Measurements from ENCODE around the gene AGA. TPM values are rescaled to one million over a fixed set of nuclear protein-coding genes. Genes with fewer than 3 reads are reported as not detected.
A peak's percentile ranks its signal among the peaks of the same experiment; 100 is the strongest.

The AGA gene
- total RNA-seq, 1 donor from 2014 or later = 26.3 TPM

DNA sequence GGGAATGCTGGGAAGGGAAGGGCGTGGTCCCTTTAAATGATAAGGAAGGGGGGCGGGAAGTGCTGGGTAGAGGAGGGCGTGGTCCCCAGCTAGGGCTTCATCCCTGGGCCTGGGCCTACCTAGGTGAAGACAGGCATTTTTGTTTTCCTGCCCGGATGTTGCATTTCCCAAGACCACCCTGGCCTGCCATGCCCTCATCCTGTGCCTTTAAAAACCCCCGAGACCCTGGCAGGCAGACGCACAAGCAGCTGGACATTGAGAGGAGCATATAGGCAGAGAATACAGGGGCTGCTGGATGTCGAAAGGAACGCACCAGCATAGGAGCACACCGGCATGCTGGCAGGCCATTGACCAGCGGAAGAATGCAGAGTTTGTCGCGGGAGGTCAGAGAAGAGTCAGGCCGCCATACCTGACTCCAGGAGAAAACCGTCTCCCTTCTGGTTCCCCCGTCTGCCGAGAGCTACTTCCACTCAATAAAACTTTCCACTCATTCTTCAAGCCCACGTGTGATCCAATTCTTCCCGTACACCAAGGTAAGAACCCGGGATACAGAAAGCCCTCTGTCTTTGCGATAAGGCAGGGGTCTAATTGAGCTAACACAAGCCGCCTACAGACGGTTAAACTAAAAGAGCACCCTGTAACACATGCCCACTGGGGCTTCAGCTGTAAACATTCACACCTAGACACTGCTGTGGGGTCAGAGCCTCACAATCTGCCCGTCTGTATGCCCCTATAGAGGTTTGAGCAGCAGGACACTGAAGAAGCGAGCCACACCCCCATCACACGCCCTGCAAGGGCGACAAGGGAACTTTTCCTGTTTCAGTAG, 2.9 kb upstream of the AGA start:
- Histone ChIP-seq H3K27ac (no peak overlapping the region), H3K4me3 (no peak overlapping the region), H3K9me3 (no peaks in the 10 kb centered on the region), H3K36me3 (no peaks in the 10 kb centered on the region), H3K27me3 (no peaks in the 10 kb centered on the region), H3K4me1 (peaks cover 17% of the 10 kb centered on the region)
- intact Hi-C loops (cut with DNase I) = no loop called here
- DNase-seq (ENCODE audit: extremely low spot score in 2 of 2) = no peak
- TF ChIP-seq POLR2A (IDR thresholded peaks at IDR 0.05) = no peak
- no peak for TF ChIP-seq CTCF (IDR thresholded peaks at IDR 0.05)
- TF ChIP-seq POLR2AphosphoS5 (IDR thresholded peaks at IDR 0.05; ENCODE audit: insufficient read depth in 1 of 2, low read depth in 1 of 2) = no peak

GRCh38 chr4:177441061-177441802, 1.0 kb downstream of the AGA start:
- peaks cover 0 to 12% of the 10 kb centered on the region in 2 donors for H3K36me3 ChIP-seq
- peak overlapping the region; percentile 63 to 64 for H3K4me3 ChIP-seq
- no peaks in the 10 kb centered on the region for H3K27me3 ChIP-seq
- intact Hi-C loops (cut with DNase I) = no loop called here
- H3K4me1 ChIP-seq = peaks cover 17% of the 10 kb centered on the region
- no peaks in the 10 kb centered on the region for H3K9me3 ChIP-seq
- TF ChIP-seq POLR2A (IDR thresholded peaks at IDR 0.05) (no peak), CTCF (IDR thresholded peaks at IDR 0.05) (no peak), POLR2AphosphoS5 (IDR thresholded peaks at IDR 0.05; ENCODE audit: insufficient read depth in 1 of 2, low read depth in 1 of 2) (no peak)
- H3K27ac ChIP-seq = peak overlapping the region; percentile 94
- DNase-seq (ENCODE audit: extremely low spot score in 2 of 2) = no peak

GRCh38 chr4:177436456-177436855, 5.8 kb downstream of the AGA start:
- H3K4me3 ChIP-seq = no peak overlapping the region
- H3K4me1 ChIP-seq = peaks cover 7% of the 10 kb centered on the region
- TF ChIP-seq POLR2AphosphoS5 (IDR thresholded peaks at IDR 0.05; ENCODE audit: insufficient read depth in 1 of 2, low read depth in 1 of 2) = no peak
- TF ChIP-seq POLR2A (IDR thresholded peaks at IDR 0.05) = no peak
- no peak for TF ChIP-seq CTCF (IDR thresholded peaks at IDR 0.05)
- intact Hi-C loops (cut with DNase I) = no loop called here
- no peak overlapping the region for H3K27ac ChIP-seq
- no peaks in the 10 kb centered on the region for H3K27me3 ChIP-seq
- H3K36me3 ChIP-seq = peaks cover 0 to 40% of the 10 kb centered on the region in 2 donors
- H3K9me3 ChIP-seq = no peaks in the 10 kb centered on the region
- DNase-seq (ENCODE audit: extremely low spot score in 2 of 2) = no peak

DNA sequence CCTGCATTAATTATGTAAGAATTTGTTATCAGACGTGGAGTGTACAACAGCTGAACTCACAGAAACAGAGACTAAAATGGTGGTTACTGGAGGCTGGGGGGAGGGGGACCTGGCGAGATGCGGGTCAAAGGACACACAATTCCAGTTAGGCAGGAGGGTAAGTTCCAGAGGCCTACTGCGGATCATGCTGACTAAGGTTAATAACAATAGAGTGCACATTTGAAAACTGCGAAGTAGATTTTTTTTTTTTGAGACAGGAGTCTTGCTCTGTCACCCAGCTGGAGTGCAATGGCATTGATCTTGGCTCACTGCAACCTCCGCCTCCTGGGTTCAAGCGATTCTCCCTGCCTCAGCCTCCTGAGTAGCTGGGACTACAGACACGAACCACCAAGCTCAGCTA, 7.6 kb downstream of the AGA start:
- Histone ChIP-seq H3K9me3 (no peaks in the 10 kb centered on the region), H3K4me1 (no peaks in the 10 kb centered on the region), H3K36me3 (peaks cover 0 to 40% of the 10 kb centered on the region in 2 donors), H3K27ac (no peak overlapping the region), H3K4me3 (no peak overlapping the region), H3K27me3 (no peaks in the 10 kb centered on the region)
- intact Hi-C loops (cut with DNase I) = no loop called here
- TF ChIP-seq CTCF (IDR thresholded peaks at IDR 0.05) = no peak
- TF ChIP-seq POLR2A (IDR thresholded peaks at IDR 0.05) = no peak
- TF ChIP-seq POLR2AphosphoS5 (IDR thresholded peaks at IDR 0.05; ENCODE audit: insufficient read depth in 1 of 2, low read depth in 1 of 2) = no peak
- no peak for DNase-seq (ENCODE audit: extremely low spot score in 2 of 2)
